Cardiac septum (tissue), 1 donor: ENCODE data around the gene CDH13. TPM values are rescaled to one million over a fixed set of nuclear protein-coding genes. Genes with fewer than 3 reads are reported as not detected.

Experiments
- DNase-seq: peaks from one replicate; pipeline ENCODE4 v3.0.0-alpha.2; 2020; ENCODE audit warnings: low spot score
- intact Hi-C: fragments of 100-400 bp; cut with DNase I; formaldehyde crosslinking; loops from one replicate; pipeline ENCODE4 v1.14.0; 2022
- total RNA-seq: library from RNA; stranded (reverse); fragmentation: NEBNext Ultra II Directional; extraction: Animal tissue kit (Norgen Biotek cat#: 25700); gene quantifications from one replicate; pipeline ENCODE4 v1.2.1, GENCODE V29; 2021
- donor health status: DM: no; HTN: no; CAD: no.

The CDH13 gene
- total RNA-seq, 1 donor from 2014 or later, result 108 TPM

DNA sequence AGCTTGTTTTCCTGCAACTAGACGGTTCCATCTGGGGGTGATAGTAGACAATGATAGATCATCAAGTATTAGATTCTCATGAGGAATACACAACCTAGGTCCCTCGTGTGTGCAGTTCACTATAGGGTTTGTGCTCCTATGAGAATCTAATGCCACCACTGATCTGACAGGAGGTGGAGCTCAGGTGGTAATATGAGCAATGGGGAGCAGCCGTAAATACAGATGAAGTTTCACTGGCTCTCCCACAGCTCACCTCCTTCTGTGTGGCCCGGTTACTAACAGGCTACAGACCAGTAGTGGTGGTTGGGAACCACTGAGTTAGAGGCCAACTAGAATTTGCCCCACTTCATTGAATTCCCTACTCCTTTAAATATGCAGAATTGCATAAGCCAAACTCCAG lies 1033.5 kb downstream of the CDH13 start:
- DNase-seq, result no peak
- intact Hi-C loops, result no loop called here

DNA sequence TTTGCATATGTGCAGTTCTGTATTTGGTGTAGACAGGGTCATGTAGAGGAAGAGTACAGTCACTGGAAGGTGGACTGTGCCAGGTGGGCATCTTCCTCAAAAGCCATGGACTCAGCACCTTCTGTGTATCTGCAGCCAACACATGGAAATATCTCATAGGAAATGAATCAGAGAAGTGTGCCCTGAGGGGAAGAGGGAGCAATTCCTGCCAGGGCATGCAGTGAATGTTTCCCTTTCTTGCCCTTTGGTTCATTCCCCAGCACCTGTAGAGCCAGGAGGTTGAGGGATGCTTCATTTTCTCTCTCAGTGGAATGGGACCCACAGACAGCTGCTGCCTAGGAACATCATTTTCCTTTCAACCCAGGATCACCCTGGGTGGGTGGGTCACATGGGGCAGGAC lies 1034.9 kb downstream of the CDH13 start:
- DNase-seq, result no peak
- intact Hi-C loops, result no loop called here

DNA sequence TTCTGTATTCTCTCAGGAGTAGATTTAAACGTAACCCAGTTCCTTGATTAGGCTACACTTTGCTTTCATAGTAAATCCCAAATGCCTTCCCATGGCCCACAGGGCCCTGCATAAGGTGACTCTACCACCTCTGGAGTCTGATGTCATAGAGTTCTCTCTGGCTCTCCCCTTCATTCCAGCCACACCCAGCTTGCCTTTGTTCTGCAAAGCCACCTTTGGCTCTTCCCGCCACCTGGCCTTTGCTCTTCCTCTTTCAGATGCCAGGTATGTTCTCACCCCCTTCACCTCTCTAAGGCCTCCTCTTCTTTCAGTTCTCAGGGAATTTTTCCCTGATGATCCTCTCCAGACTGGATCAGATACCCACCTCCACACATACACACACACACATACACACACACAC lies 1039.7 kb downstream of the CDH13 start:
- no peak for DNase-seq
- intact Hi-C loops, result no loop called here

DNA sequence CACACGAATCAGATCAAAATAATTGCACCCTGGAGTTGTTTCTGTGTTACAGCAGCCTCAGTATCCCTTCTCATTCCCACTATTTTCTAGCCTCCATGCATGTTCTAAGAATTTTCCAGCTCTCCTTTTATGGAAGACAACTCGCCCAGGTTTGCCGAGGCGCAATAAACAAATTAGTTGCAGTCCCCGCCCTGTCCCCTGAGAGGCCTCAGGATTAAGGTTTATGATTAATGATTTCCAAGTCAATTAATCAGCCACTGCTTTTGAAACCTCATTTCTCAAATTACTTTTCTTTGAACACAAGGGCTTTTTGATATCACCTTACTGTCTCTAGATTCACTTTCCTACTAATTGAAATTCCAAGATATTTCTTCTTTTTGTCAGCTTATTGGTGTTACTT lies 1042.7 kb downstream of the CDH13 start:
- intact Hi-C loops, result no loop called here

DNA sequence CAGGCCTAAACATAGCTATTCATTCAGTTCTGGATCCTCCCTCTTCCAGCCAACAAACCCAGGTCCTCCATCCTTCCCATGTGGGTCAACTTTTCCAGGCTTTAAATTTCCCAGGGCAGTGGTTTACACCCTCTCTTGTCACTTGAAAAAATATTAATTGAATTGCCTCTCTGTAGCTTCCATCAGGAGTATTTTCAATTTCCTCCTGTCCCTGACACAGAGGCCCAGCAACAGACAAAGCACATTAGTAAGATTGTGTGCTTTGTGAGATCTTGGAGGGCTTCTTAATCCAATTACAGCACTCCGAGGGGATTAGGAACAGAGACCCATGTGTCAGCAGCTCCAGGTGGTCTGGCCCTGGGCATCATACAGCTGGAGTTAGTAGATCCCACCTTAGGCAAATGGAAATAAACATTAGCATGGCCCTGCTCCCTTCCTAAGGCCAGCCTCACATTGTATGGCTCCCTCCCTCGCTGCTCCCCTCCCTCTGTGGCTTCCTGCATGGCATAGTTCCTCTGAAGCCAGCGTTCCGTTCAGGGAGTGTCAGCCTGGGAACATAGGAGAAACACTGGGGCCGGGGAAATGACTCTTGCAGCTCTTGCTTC lies 1048.3 kb downstream of the CDH13 start:
- DNase-seq, result no peak
- intact Hi-C loops, result no loop called here

More for the DNA sequence above, 1042.7 kb downstream of the CDH13 start:
- no peak for DNase-seq

DNA sequence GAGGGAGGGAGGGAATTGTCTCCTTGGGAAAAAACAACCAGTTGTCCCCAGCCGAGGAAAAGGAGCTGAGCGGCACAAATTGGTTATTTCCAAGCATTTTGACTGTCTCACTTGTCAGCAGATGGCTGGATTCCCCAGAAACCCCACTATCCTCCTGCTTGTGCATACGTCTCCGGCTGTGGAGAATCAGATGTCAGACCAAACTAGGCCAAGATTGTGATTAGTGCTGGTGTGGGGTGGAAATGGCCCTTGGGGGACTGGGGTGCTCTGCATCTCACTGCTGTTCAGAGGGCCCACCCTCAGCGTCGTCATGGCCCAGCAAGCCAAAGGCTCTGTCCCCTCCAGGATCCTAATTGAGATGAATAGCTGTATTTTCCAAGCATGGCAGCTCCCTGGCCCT lies 1049.3 kb downstream of the CDH13 start:
- intact Hi-C loops, result no loop called here
- no peak for DNase-seq

DNA sequence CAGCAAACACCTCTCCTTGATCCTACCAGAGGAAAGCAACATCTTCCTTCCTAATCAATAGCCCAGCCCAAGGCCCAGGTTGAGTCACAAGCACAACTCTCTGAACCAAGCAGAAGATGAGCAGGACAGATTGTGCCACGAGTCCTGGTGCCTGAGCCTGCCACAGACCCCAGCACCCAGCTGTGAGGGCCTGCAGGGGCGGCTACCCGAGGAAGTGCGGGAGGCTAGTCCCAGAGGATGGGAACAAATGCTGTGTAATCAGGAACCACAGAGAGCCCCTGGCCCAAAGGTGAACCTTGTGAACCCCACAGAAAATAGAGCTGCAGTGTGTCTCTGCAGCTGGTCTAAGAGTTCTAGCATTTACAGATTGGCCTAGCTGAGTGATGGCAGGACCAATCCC lies 1054.2 kb downstream of the CDH13 start:
- intact Hi-C loops, result no loop called here

DNA sequence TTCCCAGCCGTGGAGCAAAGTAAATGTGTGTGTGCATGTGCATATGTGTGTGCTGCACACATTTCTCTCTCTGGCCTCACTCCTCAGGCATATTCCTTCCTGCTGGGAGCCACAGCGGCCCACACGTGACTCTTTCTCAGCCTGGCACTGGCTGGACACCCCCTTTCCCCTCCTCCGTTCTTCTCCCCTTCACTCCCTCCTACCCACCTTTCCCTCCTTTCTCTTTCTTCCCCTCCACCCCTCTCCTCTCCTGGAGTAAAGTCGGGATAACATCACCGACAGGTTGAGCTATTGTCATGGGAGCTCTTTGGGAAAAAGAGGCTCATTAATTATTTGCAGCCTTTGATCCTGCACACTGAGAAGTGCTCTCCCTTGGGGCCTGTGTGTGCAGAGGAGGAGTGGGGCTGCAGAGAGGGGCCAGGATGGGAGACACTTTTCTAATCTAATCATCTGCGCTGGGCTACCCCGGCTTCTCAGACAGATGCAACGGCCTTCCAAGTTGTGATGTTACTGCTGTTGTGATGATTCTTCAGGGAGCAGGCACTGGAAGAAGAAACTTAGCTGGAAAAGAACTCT lies 1054.7 kb downstream of the CDH13 start:
- no peak for DNase-seq
- intact Hi-C loops, result no loop called here

More for the DNA sequence above, 1054.2 kb downstream of the CDH13 start:
- no peak for DNase-seq

DNA sequence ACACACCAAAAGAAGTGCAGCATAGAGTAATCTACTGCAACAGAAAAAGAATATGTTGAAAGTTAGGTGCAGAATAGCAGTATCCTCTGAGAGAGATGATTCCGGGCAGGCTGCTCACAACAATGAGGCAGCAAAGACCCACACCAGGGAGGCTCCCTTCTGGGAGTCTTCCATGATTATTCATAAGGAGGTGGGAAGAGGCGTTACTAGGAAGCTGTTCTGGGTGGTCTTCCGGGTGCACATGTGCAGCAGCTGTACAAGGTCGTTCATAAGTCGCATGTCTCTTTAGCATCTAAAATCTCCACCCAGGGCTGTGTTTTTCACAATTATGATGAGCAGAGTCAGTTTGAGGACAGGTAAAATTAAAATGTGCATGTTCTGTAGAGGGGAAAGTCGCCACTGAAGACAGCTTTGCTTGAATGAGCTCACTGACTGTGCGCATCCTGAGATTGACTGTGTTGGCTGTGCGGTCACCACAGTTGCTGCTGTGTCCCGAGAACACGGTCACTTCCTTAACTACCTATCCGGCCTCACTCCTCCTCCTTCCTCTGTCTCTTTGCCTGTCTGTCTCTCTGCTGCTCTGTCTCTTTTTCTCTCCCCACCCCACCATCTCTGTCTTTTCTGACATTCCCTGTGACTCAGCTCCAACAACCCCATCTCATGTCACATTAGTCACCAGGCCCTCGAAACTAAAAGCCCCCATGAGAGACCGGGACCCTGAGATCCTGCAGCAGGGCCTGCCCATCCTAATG lies 1055.5 kb downstream of the CDH13 start:
- no peak for DNase-seq
- intact Hi-C loops, result no loop called here

DNA sequence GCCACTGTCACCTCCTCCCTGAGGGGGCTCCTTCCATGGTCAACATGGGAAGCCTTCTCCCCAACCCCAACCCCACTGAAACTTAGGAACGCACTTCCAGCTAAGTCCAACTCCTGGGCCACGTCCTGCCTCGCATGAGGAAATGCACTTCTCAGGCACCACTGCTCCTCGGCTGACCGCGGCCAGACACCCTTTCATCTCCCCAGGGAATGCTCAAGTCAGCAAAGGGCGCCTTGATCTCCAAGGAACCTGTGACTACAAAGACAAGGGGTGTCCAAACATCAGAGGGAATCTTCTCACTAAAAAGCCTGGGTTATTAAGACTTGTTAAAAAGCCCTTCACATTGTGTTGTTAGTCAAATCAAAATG lies 1056.1 kb downstream of the CDH13 start:
- intact Hi-C loops, result no loop called here
- DNase-seq, result no peak

DNA sequence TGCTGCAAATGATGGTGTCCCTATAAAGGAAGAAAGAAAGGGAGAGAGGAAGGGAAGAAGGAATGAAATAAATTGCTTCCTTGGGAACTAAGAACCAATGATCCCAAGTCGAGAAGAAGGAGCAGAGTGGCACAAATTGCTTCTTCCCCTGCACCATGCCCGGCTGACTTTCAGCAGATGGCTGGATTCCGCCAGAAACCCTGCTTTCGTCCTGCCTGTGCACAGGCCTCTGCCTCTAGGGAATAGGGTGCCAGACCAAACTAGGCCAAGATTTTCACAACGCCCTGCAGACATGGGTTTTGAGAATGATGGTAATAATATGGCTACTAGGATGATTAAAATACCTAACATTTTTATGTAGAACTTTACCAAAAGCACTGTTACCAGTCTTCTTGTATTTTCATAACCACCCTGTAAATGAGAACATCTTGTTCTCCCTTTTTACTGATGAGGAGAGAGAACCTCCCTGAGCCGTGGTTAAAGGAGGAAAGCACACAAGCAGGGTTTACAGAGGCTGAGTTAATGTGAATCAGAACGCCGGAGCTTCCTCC lies 1058.9 kb downstream of the CDH13 start:
- intact Hi-C loops, result no loop called here
- DNase-seq, result no peak

DNA sequence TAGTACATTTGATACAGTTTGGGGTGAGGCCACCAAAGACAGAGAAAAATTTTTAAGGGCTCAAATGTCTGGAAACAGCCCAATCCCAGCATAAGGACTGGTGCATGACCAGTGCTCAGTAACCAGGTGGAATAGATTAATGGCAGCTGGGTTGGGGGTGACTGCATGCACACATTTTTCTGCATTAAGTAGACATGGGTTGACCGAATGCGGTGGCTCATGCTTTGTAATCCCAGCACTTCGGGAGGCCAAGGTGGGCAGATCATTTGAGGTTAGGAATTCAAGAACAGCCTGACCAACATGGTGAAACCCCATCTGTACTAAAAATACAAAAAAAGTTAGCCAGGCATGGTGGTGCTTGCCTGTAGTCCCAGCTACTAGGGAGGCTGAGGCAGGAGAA lies 1060.0 kb downstream of the CDH13 start:
- intact Hi-C loops, result no loop called here
- DNase-seq, result no peak

DNA sequence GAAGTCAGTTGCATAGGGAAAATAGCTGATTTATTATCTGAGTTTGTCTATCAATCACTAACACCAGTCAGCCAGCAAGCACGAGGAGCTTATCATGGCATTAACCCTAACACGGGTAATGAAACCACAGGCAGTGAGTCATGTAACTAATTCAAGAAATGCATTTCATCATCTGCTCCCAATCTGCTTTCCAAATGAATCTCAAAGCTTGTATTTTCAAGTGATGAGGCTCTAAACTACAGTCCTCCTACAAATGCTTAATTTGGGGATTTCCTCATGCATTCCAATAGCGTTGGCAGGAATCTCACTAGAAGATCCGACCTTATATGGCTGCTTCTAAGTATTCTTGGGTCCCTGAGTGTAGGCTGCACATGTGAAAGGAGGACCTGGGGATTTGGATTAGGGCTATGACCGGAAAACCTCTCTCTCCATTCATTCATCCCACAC lies 1062.6 kb downstream of the CDH13 start:
- intact Hi-C loops, result no loop called here
- no peak for DNase-seq

DNA sequence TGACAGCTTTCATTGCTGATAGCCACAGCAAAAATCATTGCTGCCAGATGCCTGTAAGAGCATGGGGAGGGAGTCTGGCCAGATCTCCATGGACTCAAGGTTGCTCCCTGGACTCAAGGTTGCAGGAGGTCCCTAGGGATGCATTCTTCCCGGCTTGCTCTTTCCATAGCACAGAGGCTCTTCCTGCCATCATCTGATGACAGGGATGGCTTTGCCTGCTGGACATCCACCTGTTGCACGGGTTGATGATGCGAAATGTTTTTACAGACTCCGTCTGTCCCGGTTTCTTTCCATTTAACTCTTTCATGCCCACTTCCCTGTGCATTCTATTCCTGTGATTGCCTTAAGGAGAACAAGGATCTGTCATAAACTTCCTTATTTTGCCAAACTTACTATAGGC lies 1065.5 kb downstream of the CDH13 start:
- intact Hi-C loops, result no loop called here
- no peak for DNase-seq

DNA sequence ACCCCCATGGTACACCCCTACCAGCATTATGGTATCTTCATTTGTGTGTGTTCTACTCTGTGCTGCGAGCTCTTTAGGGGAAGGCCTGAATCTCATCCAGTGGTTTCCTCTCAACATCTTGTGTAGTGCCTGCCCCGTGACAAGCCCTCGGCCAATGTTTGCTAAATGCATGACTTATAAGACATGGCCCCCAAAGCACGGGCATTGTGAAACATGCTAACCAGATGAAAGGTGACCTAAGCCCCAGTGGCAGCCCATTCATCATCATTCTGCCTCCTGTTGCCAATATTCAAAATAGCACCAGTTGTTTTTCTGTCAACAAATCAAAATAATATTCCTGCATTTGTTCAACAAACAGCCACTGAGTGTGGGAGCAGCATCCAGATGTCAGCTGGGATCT lies 1072.2 kb downstream of the CDH13 start:
- intact Hi-C loops, result no loop called here
- no peak for DNase-seq

DNA sequence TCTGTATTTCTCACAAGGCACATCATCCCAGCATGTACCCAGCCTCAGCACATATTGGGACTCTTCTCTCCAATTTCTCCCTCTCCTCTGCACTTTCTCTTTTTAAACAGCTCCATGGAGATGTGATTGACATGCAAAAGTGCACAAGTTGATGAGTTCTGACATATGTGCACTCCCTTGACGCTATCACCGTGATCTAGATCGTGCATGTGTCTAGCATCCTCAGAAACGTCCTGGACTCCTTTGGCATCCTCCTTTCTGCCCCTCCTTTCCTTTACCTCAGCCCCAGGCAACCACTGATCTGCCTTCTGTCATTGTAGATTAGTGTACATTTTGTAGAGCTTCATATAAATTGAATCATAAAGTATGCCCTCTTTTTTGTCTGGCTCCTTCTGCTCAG lies 1073.0 kb downstream of the CDH13 start:
- intact Hi-C loops, result no loop called here
- no peak for DNase-seq

DNA sequence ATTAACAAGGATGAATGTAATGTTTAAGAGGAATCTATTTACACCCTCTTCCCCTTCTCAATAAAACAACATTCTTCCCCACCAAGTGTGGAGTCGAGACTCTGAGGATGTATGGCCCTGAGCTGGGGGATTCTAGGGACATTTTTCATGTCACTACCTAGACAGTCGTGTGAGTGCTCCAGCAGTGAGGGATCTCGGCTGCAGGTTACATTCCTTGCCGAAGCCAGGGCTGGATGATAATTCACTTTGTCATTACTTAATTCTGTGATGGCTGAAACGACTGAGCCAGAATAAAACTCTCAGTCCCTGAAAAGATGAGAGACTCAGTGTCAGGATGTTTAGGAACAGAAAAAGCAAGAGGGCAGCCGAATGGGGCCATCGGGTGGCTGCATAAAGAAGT lies 1074.1 kb downstream of the CDH13 start:
- intact Hi-C loops, result no loop called here
- no peak for DNase-seq

DNA sequence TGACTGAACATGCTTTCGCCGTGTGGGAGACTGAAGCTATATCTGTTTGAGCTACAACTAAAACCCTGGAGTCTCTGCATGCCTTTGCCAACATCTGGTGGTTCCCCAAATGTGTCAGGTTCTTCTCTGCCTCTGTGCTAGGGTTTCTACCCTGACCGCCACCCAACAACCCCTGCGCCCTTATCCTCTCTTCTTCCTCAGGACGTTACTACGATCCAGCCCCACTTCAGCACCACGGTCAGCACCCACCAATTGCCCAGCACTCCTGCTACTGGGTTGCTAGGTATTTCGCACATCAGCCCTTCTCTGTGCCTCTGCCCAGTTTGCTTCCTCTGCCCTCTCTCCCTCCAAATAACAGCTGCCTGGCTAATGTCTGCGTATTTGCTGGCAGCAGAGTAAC lies 1074.7 kb downstream of the CDH13 start:
- DNase-seq, result no peak
- intact Hi-C loops, result no loop called here

DNA sequence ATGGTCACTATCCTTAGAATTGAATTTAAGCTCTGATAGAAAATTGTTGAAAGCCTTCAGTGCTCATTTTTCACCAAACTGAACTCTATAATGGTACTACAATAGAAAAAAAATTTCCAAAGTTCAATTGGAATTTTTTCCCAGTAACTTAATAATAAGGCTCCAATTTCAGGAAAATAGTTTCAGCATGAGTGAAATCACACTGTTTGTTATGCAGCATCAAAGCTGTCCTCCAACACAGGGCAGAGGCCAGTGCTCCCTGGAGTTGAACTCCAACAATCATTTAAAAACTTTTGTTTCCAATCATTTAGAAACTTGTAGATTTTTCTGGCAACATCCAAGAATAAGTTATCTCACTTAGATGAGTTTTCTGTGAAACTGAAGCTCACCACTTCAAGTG lies 1077.9 kb downstream of the CDH13 start:
- no peak for DNase-seq
- intact Hi-C loops, result no loop called here

DNA sequence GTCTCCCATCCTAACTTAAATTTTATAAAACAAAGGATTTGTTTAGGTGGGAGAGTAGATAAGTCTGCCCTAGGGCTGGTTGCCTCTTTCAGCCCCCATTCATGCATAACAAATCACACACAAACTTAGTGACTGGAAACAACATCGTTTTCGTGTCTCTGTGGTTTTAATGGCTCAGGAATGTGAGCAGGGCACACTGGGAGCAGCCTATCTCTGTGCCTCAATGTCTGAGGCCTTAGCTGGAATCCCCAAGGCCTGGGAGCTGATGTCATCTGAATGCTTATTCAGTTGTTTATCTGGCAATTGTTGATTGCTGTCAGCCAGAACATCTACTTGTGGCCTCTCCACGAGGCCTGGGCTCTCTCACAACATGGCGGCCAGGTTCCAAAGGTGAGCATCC lies 1079.1 kb downstream of the CDH13 start:
- no peak for DNase-seq
- intact Hi-C loops, result no loop called here

DNA sequence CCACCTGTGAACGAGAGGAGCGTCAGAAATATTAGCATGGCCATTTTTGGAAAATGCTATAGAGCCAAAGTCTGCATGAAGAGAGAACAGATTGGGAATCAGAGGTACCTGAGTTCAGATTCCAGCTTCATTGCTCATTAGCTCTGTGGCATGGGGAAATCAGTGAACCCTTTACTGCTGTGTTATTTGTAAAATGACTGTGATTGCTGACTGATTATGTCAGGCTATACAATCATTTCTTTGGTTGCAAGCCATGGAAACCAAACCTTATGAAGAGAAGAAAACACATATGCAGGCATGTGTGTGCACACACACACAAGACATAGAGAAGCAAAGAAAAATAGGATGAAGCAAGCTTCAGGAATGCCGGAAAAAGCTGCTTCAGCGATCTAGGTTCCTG lies 1079.6 kb downstream of the CDH13 start:
- no peak for DNase-seq

More for the DNA sequence above, 1079.6 kb downstream of the CDH13 start:
- intact Hi-C loops, result no loop called here
